Endodermal cell (in vitro differentiated cells): Measurements from ENCODE around the gene MAPK7. TPM values are rescaled to one million over a fixed set of nuclear protein-coding genes. Genes with fewer than 3 reads are reported as not detected.

Experiments
- DNase-seq: peaks from one replicate; pipeline ENCODE4 v3.0.0-alpha.2; 2017
- H3K27ac ChIP-seq: 2 replicates; pipeline ENCODE4 v1.5.1; 2013; ENCODE audit warnings: mild to moderate bottlenecking, low read depth, low read length, moderate library complexity
- H3K27me3 ChIP-seq: 2 replicates; pipeline ENCODE4 v1.6.1; 2013; ENCODE audit warnings: mild to moderate bottlenecking, low read length, moderate library complexity; ENCODE audit not compliant: insufficient read depth, control insufficient read depth, poor library complexity, severe bottlenecking
- H3K36me3 ChIP-seq: 2 replicates; pipeline ENCODE4 v1.7.0; 2013; ENCODE audit warnings: mild to moderate bottlenecking, low read length, moderate library complexity; ENCODE audit not compliant: control insufficient read depth, insufficient read depth
- H3K4me1 ChIP-seq: one replicate; pipeline ENCODE4 v1.7.0; 2013; ENCODE audit warnings: low read length; ENCODE audit not compliant: control insufficient read depth, insufficient read depth
- H3K4me3 ChIP-seq: 2 replicates; pipeline ENCODE4 v1.5.1; 2013; ENCODE audit warnings: mild to moderate bottlenecking, low read length, moderate library complexity
- H3K9ac ChIP-seq: 2 replicates; pipeline ENCODE4 v1.6.1; 2013; ENCODE audit warnings: mild to moderate bottlenecking, low read length, moderate library complexity; ENCODE audit not compliant: poor library complexity, severe bottlenecking; ENCODE audit errors: extremely low read depth
- H3K9me3 ChIP-seq: 2 replicates; pipeline ENCODE4 v1.6.1; 2013; ENCODE audit warnings: mild to moderate bottlenecking, low read length, moderate library complexity; ENCODE audit not compliant: control insufficient read depth
- H3K27ac Mint-ChIP-seq: 2 replicates; pipeline ENCODE4 v1.8.0; 2020; ENCODE audit warnings: mixed read lengths
- H3K27me3 Mint-ChIP-seq: 2 replicates; pipeline ENCODE4 v1.8.0; 2021; ENCODE audit warnings: mild to moderate bottlenecking, mixed read lengths; ENCODE audit not compliant: insufficient read depth
- H3K36me3 Mint-ChIP-seq: 2 replicates; pipeline ENCODE4 v1.8.0; 2020; ENCODE audit warnings: low read depth, mixed read lengths
- H3K4me1 Mint-ChIP-seq: 2 replicates; pipeline ENCODE4 v1.8.0; 2020; ENCODE audit warnings: mixed read lengths
- H3K4me3 Mint-ChIP-seq: 2 replicates; pipeline ENCODE4 v1.8.0; 2020; ENCODE audit warnings: mild to moderate bottlenecking, moderate library complexity, mixed read lengths
- H3K9me3 Mint-ChIP-seq: 2 replicates; pipeline ENCODE4 v1.8.0; 2020; ENCODE audit warnings: mild to moderate bottlenecking, mixed read lengths
- CTCF ChIP-seq: fragments of 200-600 bp; sonication (generic); conservative IDR thresholded peaks from 2 replicates; pipeline ENCODE4 v1.5.0; 2021; ENCODE audit warnings: antibody characterized with exemption, mild to moderate bottlenecking
- WGBS, 2 experiments: methylation state at CpG; one replicate each; pipeline versions ENCODE4 v1.1.5 to v1.1.7; 2013; ENCODE audit warnings: missing lambda C conversion rate in 2 of 2, mixed read lengths in 1 of 2; ENCODE audit not compliant: insufficient coverage in 1 of 2, insufficient read length in 1 of 2; 5-methylcytosine and 5-hydroxymethylcytosine counted together
- total RNA-seq, 2 donors: library from RNA; stranded (reverse); fragmentation: NEBNext Ultra II Directional in 1 of 2; extraction: Animal tissue kit (Norgen Biotek cat#: 25700) in 1 of 2; gene quantifications; 2 replicates in 1 of 2; 3 replicates in 1 of 2; pipeline ENCODE4 v1.2.1, GENCODE V29; 2021

MAPK7 gene
- total RNA-seq, 2 donors from 2014 or later: 33.3 to 53.4 TPM

GRCh38 chr17:19401321-19402010 is 23.2 kb downstream of the MAPK7 start:
- Histone ChIP-seq H3K9me3 (no peaks in the 10 kb centered on the region), H3K9ac (no peak overlapping the region), H3K4me1 (peaks cover 8% of the 10 kb centered on the region), H3K27me3 (no peaks in the 10 kb centered on the region), H3K27ac (no peak overlapping the region), H3K4me3 (no peak overlapping the region), H3K36me3 (no peaks in the 10 kb centered on the region)
- 84 to 91% methylated on average over 5 to 8 of the region's 8 CpGs for WGBS, 2 experiments
- H3K4me3 Mint-ChIP-seq: no peak overlapping the region
- peaks cover 2% of the 10 kb centered on the region for H3K9me3 Mint-ChIP-seq
- H3K27ac Mint-ChIP-seq: no peak overlapping the region
- TF ChIP-seq CTCF: no peak
- DNase-seq: no peak
- peaks cover 19% of the 10 kb centered on the region for H3K4me1 Mint-ChIP-seq
- no peaks in the 10 kb centered on the region for H3K36me3 Mint-ChIP-seq
- no peaks in the 10 kb centered on the region for H3K27me3 Mint-ChIP-seq

- no peak overlapping the region for H3K27ac Mint-ChIP-seq
- 95 to 100% methylated on average over 1 of the region's 1 CpG for WGBS, 2 experiments
- no peaks in the 10 kb centered on the region for H3K36me3 ChIP-seq
- H3K4me3 ChIP-seq: no peak overlapping the region
- H3K27me3 Mint-ChIP-seq: no peaks in the 10 kb centered on the region
- no peaks in the 10 kb centered on the region for H3K36me3 Mint-ChIP-seq
- H3K9me3 Mint-ChIP-seq: no peaks in the 10 kb centered on the region
- H3K4me3 Mint-ChIP-seq: no peak overlapping the region
- H3K9me3 ChIP-seq: no peaks in the 10 kb centered on the region
- peaks cover 8% of the 10 kb centered on the region for H3K4me1 ChIP-seq
- DNase-seq: no peak
- no peak overlapping the region for H3K27ac ChIP-seq
- no peak overlapping the region for H3K9ac ChIP-seq
- no peaks in the 10 kb centered on the region for H3K27me3 ChIP-seq
- H3K4me1 Mint-ChIP-seq: peaks cover 19% of the 10 kb centered on the region
- TF ChIP-seq CTCF: no peak
Observed at GRCh38 chr17:19402171-19402570, 23.9 kb downstream of the MAPK7 start.

DNA sequence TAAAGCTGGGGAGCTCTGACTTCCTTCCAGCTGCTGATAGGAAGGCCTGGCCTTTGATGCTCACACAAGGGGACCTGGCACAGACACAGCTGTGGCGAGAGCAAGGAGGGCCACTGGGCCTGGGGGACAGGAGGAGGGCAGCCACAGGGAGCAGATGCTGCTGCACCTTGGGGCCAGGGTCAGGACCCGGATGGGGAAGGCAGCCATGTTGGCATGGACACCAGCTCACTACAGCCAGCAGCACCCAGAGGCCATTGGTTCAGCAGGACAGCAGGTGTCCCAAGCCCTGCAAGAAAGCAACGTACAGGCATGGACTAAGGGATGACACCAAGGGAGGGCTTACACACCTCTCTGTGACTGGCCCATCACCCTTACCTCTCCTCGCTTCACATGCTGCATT is 24.7 kb downstream of the MAPK7 start:
- DNase-seq: no peak
- H3K9me3 ChIP-seq: no peaks in the 10 kb centered on the region
- no peak overlapping the region for H3K4me3 ChIP-seq
- H3K27ac ChIP-seq: no peak overlapping the region
- peaks cover 16% of the 10 kb centered on the region for H3K4me1 Mint-ChIP-seq
- no peak overlapping the region for H3K27ac Mint-ChIP-seq
- no peaks in the 10 kb centered on the region for H3K27me3 Mint-ChIP-seq
- no peak for TF ChIP-seq CTCF
- H3K4me3 Mint-ChIP-seq: no peak overlapping the region
- WGBS, 2 experiments: 92% methylated on average over 2 to 4 of the region's 4 CpGs
- H3K9ac ChIP-seq: no peak overlapping the region
- H3K36me3 Mint-ChIP-seq: no peaks in the 10 kb centered on the region
- no peaks in the 10 kb centered on the region for H3K9me3 Mint-ChIP-seq
- H3K4me1 ChIP-seq: peaks cover 8% of the 10 kb centered on the region
- no peaks in the 10 kb centered on the region for H3K27me3 ChIP-seq
- H3K36me3 ChIP-seq: no peaks in the 10 kb centered on the region
